Measurements from ENCODE around the gene C1QTNF1. TPM values are rescaled to one million over a fixed set of nuclear protein-coding genes. Genes with fewer than 3 reads are reported as not detected.

C1QTNF1 gene, protein sequence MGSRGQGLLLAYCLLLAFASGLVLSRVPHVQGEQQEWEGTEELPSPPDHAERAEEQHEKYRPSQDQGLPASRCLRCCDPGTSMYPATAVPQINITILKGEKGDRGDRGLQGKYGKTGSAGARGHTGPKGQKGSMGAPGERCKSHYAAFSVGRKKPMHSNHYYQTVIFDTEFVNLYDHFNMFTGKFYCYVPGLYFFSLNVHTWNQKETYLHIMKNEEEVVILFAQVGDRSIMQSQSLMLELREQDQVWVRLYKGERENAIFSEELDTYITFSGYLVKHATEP
- 100 to 1,000 TPM; 125 to 401 TPM for total RNA-seq

DNA sequence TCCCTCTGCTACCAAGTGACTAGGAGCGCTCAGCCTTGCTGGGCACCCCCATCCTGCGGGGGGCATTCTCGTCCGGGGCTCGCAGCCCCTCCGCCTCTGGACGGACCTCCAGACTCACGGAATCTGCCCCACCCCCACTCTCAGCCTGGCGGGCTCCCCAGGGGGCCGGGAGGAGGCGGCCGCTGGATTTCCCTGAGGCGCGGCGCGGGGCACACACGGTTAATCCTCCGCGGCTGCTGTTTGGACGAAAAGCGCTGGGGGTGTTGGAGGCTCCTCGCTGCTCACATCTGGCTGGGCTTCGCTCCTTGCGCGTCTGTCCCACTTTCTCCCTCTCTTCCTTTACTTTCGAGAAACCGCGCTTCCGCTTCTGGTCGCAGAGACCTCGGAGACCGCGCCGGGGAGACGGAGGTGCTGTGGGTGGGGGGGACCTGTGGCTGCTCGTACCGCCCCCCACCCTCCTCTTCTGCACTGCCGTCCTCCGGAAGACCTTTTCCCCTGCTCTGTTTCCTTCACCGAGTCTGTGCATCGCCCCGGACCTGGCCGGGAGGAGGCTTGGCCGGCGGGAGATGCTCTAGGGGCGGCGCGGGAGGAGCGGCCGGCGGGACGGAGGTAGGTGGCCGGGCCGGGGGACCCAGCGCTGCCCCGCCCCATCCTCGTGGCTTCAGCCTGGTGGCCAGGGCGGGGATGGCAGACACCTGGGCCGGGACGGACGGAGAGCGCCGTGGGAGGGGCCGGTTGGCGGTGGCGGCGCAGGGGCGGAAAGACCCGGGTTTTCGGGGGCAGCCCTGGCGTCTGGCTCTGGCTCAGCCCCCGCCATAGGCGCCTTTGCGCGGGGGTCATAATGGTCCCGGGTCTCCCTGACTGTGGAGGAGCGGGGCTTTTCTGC, at the start of gene C1QTNF1:
Gene C1QTNF1, plus strand, starts transcription at position 284 of the 886 bp plus-strand sequence. CDS start 19,800 bp downstream, outside the sequence.
- H3K9me3 ChIP-seq, result no peaks in the 10 kb centered on the region
- H3K27ac ChIP-seq, result peak within 1 kb of the TSS; percentile 93
- DNase-seq (ENCODE audit: low spot score), result peak; percentile 79
- H3K27me3 ChIP-seq, result no peaks in the 10 kb centered on the region
- no peaks in the 10 kb centered on the region for H3K36me3 ChIP-seq
- peaks cover 0 to 92% of the 10 kb centered on the region in 2 donors for H3K4me1 ChIP-seq
- peak within 1 kb of the TSS; percentile 64 to 68 for H3K4me3 ChIP-seq
- TF ChIP-seq, protein P1, sequence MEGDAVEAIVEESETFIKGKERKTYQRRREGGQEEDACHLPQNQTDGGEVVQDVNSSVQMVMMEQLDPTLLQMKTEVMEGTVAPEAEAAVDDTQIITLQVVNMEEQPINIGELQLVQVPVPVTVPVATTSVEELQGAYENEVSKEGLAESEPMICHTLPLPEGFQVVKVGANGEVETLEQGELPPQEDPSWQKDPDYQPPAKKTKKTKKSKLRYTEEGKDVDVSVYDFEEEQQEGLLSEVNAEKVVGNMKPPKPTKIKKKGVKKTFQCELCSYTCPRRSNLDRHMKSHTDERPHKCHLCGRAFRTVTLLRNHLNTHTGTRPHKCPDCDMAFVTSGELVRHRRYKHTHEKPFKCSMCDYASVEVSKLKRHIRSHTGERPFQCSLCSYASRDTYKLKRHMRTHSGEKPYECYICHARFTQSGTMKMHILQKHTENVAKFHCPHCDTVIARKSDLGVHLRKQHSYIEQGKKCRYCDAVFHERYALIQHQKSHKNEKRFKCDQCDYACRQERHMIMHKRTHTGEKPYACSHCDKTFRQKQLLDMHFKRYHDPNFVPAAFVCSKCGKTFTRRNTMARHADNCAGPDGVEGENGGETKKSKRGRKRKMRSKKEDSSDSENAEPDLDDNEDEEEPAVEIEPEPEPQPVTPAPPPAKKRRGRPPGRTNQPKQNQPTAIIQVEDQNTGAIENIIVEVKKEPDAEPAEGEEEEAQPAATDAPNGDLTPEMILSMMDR (IDR thresholded peaks at IDR 0.05), result peak; percentile 50 to 58

DNA sequence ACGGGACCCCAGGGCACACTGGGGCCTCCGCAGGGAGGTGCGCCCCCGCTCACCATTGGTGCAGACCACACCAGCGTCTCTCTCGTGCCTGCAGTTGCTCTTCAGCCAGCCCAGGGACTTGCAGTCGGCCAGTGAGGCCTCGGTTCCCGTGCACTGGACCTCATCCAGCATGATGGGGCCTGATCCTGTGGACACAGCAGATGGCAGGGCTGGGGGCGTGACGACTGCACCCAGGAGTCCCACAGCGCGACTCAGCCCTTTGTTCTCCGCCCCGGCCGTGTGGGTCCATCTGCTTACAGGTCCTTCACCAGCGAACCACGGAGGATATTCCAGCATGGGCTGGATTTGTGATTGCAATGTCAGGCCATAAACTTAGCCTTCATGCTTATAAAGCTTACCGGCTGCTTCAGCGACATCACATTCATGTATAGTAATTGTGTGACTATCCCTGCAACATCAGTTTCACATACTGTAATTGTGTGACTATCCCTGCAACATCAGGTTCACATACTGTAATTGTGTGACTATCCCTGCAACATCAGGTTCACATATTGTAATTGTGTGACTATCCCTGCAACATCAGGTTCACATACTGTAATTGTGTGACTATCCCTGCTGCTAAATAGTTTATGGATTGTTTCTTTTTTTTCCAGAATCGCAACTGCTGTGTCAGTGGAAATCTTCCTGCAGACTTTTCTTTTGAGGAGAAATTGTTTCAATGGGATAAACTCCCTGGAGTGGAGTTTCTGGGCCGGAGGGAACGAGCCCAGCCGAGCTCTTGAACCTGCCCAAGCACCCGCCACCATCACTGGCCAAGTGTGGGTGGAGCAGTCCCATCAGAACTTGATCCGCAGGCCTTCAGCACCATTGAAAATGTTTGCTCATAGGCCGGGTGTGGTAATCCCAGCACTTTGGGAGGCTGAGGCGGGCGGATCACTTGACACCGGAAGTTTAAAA, 49.1 kb upstream of the C1QTNF1 start:
- DNase-seq (ENCODE audit: low spot score), result peak; percentile 88
- H3K4me3 ChIP-seq, result no peak overlapping the region
- H3K36me3 ChIP-seq, result no peaks in the 10 kb centered on the region
- H3K27me3 ChIP-seq, result no peaks in the 10 kb centered on the region
- no peaks in the 10 kb centered on the region for H3K9me3 ChIP-seq
- H3K27ac ChIP-seq, result peak overlapping the region; percentile 78 to 84
- peaks cover 0 to 83% of the 10 kb centered on the region in 2 donors for H3K4me1 ChIP-seq
- TF ChIP-seq, protein P1 (IDR thresholded peaks at IDR 0.05), result no peak

DNA sequence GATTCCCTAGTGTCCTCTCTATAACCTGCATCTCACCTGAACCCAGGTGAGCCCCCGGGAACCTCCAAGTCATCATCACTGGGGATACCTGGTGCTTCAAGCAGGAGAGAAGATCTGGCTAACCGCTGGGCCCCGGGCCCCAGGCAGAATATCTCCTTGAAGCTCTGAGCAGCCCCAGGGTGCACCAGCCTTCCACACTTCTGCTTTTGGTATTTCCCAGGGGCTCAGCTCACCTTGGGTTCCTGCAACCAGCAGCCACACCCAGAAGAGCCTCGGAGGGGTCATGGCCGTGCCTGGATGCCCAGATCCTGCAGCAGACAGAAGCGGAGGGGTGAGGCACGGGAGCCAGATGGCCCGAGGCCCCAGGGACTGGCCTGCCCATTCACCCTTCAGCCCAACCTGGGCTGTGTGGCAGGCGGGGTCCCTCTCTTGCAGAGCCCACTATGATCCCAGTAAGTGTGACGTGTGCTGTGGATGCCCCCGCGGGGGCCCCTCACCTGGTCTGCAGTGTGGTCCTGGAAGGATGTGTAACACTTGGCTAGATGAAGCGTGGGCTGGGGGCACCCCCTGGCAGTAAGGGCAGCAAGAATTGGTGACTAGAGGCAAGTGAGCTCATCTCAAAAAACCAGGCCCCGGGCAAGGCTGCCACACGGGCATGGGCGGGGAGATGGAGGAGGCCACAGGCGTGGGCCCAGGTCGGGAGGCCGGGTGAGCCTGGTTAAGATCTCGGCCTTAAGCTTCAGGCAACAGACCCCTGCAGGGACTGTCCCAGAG, 46.9 kb upstream of the C1QTNF1 start:
- H3K36me3 ChIP-seq, result no peaks in the 10 kb centered on the region
- H3K27me3 ChIP-seq, result no peaks in the 10 kb centered on the region
- H3K27ac ChIP-seq, result peak overlapping the region; percentile 78 to 84
- H3K9me3 ChIP-seq, result no peaks in the 10 kb centered on the region
- TF ChIP-seq, protein P1 (IDR thresholded peaks at IDR 0.05), result no peak
- peaks cover 0 to 73% of the 10 kb centered on the region in 2 donors for H3K4me1 ChIP-seq
- H3K4me3 ChIP-seq, result peak overlapping the region; percentile 7 to 11
- DNase-seq (ENCODE audit: low spot score), result no peak

DNA sequence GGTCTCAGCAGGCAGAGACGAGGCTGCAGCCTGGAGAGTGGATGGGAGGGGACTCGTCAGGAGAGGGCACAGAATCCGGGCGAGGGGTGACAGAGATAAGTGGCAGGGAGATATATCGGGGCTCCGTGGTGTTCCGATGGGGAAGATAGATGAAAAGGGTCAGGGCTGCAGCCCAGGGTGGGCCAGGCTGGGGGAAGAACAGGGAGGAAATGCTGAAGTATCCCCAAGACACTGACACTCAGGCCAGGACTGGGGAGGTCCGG, 46.4 kb upstream of the C1QTNF1 start:
- TF ChIP-seq, protein P1 (IDR thresholded peaks at IDR 0.05), result no peak
- Histone ChIP-seq H3K27ac (peak overlapping the region; percentile 78 to 84), H3K9me3 (no peaks in the 10 kb centered on the region), H3K36me3 (no peaks in the 10 kb centered on the region), H3K27me3 (no peaks in the 10 kb centered on the region), H3K4me3 (peak overlapping the region; percentile 7 to 11), H3K4me1 (peaks cover 0 to 73% of the 10 kb centered on the region in 2 donors)
- no peak for DNase-seq (ENCODE audit: low spot score)

Data from right atrium auricular region (tissue), 2 donors.